Tibial nerve (tissue), 4 donors: ENCODE measurements around the gene PBLD.
"Not testable (repeated sequence)": the region's sequence is repeated elsewhere in the genome, so short reads cannot be mapped to it uniquely, and the experiment has no call there.

Experiments used
- CTCF ChIP-seq, 5 experiments: fragments of 200-600 bp in 3 of 5; fragments of 450-650 bp in 2 of 5; sonication (generic) in 3 of 5; IDR thresholded peaks; one replicate each; pipeline ENCODE4 v1.5.1; 2016 to 2019; ENCODE audit warnings: antibody characterized with exemption in 5 of 5, mild to moderate bottlenecking in 3 of 5, moderate library complexity in 2 of 5
- EP300 ChIP-seq, 2 donors: sonication (generic); formaldehyde crosslinking; IDR thresholded peaks; one replicate each; pipeline ENCODE4 v1.6.1; 2017; ENCODE audit warnings: antibody characterized with exemption in 2 of 2, mild to moderate bottlenecking in 1 of 2

- TF ChIP-seq EP300, CTCF (IDR thresholded peaks at IDR 0.05): not testable (repeated sequence)
These were observed 17.8 kb downstream of the PBLD start for GRCh38 chr10:68314930-68315329.
